ENCODE results near the gene SUPT4H1. TPM values are rescaled to one million over a fixed set of nuclear protein-coding genes. Genes with fewer than 3 reads are reported as not detected.

Gene SUPT4H1
- total and polyA plus RNA-seq, 9 of the 15 experiments (the other 6 are each of a cell fraction or from before 2014, with no cell fraction given): 62.1 to 320 (median 117) TPM

DNA sequence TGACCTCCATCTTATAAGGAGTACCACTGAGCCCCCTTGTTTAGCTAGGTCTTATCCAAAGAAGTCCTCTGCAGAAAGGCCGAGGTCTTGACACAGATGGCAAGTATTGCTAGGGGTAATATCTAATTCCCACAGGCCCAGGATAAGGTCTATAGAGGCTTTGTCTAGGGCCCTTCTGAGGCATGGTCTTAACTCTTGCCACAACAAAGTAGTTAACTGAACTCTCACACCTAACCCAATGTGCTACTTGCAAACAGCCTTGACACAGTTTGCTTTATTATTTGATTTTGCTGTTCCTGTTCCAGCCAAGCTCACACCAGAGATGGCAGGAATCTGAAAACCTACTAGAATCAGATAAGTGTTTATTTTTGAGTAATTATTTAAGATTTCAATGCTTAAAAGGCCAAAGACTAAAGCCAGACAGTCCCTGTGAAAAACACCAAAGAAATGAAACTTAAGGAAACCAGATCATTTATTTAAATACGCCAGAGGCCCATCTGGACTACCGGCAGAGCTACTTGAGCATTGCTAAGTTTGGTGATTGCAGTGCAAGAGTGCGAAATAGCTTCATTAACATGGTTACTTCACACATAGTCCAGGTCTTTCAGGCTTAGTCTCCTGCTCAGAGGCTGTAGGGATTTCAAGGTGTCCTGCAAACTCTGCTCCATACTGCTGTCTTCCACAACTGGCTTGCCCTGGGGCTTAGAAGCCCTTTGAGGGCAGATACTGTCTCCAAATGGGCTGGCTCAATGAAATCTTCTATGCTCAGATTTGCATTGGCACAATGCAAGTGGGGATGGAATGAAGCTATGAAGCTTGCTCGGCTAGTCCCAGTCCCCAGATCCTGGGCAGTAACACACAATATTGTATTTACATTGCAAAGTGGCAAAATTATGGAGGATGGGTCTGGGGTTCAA, 28.5 kb upstream of the SUPT4H1 start:
- in situ Hi-C loops (cut with MboI) (no loop called here), intact Hi-C loops (cut with micrococcal nuclease) (no loop called here)
- ATAC-seq (no peak), FAIRE-seq (peak; percentile 56), DNase-seq (ENCODE audit: extremely low read depth in 1 of 4, low spot score in 3 of 4) (no peak)
- Histone ChIP-seq H3K27ac (ENCODE audit: extremely low read depth, low read depth, low read length) (no peak overlapping the region), H3K79me2 (ENCODE audit: control insufficient read depth, insufficient read depth, low read length) (no peaks in the 10 kb centered on the region), H2AFZ (ENCODE audit: low read depth, low read length) (no peak overlapping the region), H3K4me2 (ENCODE audit: insufficient read depth, low read length) (no peak overlapping the region), H3K36me3 (ENCODE audit: control insufficient read depth, insufficient read depth, low read length) (no peaks in the 10 kb centered on the region), H3K9me1 (ENCODE audit: control insufficient read depth, insufficient read depth, low read length) (no peaks in the 10 kb centered on the region), H3K4me1 (replicated peaks in 1 of 2; ENCODE audit: control insufficient read depth in 2 of 2, insufficient read depth in 2 of 2, low read length in 2 of 2) (peaks cover 0 to 33% of the 10 kb centered on the region in 2 experiments; a peak in 4 of 5 replicates), H3K27me3 (ENCODE audit: control insufficient read depth in 2 of 2, insufficient read depth in 2 of 2, low read length in 2 of 2) (no peaks in the 10 kb centered on the region), H3K9ac (ENCODE audit: insufficient read depth in 1 of 2, low read depth in 2 of 2, low read length in 2 of 2) (no peak overlapping the region), H3K9me3 (replicated peaks; ENCODE audit: control insufficient read depth, insufficient read depth, low read depth, low read length) (no peaks in the 10 kb centered on the region), H4K20me1 (replicated peaks; ENCODE audit: control insufficient read depth, insufficient read depth, low read length) (no peaks in the 10 kb centered on the region), H3K4me3 (no peak overlapping the region)
- 75% methylated on average over 5 of the region's 5 CpGs for WGBS (ENCODE audit: insufficient coverage, low coverage, missing lambda C conversion rate)
- no TSS peak for BruUV-seq (replicated peaks)
- ChIA-PET CTCF (ENCODE audit: low intra/inter-chr PET ratio) (interaction anchor here (0.7 kb wide), 1 partner anchor 57 kb away, joined by 3 read pairs; no protein-coding TSS in a partner anchor), POLR2A (interaction anchor here (0.6 to 5.4 kb wide), 16 partner anchors 9 to 327 kb away, joined by 3 to 34 read pairs (median 4); partner anchors contain the start of gene SUPT4H1)
- TF ChIP-seq KDM4B (IDR thresholded peaks at IDR 0.05; ENCODE audit: borderline replicate concordance in 2 of 2, low read depth in 1 of 2) (no peak), BRCA1 (IDR thresholded peaks at IDR 0.05) (no peak), BRCA1 (CRISPR knock-in tag; IDR thresholded peaks at IDR 0.05) (no peak), ETV5 (CRISPR knock-in tag; IDR thresholded peaks at IDR 0.05; ENCODE audit: low read depth) (no peak), ZNF589 (CRISPR knock-in tag; IDR thresholded peaks at IDR 0.05; ENCODE audit: low read depth) (no peak)
- TF ChIP-seq, protein P1, sequence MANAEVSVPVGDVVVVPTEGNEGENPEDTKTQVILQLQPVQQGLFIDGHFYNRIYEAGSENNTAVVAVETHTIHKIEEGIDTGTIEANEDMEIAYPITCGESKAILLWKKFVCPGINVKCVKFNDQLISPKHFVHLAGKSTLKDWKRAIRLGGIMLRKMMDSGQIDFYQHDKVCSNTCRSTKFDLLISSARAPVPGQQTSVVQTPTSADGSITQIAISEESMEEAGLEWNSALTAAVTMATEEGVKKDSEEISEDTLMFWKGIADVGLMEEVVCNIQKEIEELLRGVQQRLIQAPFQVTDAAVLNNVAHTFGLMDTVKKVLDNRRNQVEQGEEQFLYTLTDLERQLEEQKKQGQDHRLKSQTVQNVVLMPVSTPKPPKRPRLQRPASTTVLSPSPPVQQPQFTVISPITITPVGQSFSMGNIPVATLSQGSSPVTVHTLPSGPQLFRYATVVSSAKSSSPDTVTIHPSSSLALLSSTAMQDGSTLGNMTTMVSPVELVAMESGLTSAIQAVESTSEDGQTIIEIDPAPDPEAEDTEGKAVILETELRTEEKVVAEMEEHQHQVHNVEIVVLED (CRISPR knock-in tag; IDR thresholded peaks at IDR 0.05): no peak
- TF ChIP-seq, protein P2, sequence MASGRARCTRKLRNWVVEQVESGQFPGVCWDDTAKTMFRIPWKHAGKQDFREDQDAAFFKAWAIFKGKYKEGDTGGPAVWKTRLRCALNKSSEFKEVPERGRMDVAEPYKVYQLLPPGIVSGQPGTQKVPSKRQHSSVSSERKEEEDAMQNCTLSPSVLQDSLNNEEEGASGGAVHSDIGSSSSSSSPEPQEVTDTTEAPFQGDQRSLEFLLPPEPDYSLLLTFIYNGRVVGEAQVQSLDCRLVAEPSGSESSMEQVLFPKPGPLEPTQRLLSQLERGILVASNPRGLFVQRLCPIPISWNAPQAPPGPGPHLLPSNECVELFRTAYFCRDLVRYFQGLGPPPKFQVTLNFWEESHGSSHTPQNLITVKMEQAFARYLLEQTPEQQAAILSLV (tag; IDR thresholded peaks at IDR 0.05): no peak
- TF ChIP-seq, protein P3, sequence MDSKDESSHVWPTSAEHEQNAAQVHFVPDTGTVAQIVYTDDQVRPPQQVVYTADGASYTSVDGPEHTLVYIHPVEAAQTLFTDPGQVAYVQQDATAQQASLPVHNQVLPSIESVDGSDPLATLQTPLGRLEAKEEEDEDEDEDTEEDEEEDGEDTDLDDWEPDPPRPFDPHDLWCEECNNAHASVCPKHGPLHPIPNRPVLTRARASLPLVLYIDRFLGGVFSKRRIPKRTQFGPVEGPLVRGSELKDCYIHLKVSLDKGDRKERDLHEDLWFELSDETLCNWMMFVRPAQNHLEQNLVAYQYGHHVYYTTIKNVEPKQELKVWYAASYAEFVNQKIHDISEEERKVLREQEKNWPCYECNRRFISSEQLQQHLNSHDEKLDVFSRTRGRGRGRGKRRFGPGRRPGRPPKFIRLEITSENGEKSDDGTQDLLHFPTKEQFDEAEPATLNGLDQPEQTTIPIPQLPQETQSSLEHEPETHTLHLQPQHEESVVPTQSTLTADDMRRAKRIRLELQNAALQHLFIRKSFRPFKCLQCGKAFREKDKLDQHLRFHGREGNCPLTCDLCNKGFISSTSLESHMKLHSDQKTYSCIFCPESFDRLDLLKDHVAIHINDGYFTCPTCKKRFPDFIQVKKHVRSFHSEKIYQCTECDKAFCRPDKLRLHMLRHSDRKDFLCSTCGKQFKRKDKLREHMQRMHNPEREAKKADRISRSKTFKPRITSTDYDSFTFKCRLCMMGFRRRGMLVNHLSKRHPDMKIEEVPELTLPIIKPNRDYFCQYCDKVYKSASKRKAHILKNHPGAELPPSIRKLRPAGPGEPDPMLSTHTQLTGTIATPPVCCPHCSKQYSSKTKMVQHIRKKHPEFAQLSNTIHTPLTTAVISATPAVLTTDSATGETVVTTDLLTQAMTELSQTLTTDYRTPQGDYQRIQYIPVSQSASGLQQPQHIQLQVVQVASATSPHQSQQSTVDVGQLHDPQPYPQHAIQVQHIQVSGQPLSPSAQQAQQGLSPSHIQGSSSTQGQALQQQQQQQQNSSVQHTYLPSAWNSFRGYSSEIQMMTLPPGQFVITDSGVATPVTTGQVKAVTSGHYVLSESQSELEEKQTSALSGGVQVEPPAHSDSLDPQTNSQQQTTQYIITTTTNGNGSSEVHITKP (IDR thresholded peaks at IDR 0.05; ENCODE audit: partially characterized antibody): no peak
- TF ChIP-seq, protein P4, sequence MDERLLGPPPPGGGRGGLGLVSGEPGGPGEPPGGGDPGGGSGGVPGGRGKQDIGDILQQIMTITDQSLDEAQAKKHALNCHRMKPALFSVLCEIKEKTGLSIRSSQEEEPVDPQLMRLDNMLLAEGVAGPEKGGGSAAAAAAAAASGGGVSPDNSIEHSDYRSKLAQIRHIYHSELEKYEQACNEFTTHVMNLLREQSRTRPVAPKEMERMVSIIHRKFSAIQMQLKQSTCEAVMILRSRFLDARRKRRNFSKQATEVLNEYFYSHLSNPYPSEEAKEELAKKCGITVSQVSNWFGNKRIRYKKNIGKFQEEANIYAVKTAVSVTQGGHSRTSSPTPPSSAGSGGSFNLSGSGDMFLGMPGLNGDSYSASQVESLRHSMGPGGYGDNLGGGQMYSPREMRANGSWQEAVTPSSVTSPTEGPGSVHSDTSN (CRISPR knock-in tag; IDR thresholded peaks at IDR 0.05; ENCODE audit: low read depth): no peak
- TF ChIP-seq, protein P4 (tag; conservative IDR thresholded peaks at IDR 0.05; ENCODE audit: low read depth): no peak
